GM21447 (cell line): ENCODE results near the gene MRPL32.
"Not testable (repeated sequence)": the region's sequence is repeated elsewhere in the genome, so short reads cannot be mapped to it uniquely, and the experiment has no call there.

Experiments
- ATAC-seq: cut with Tn5 transposase; IDR thresholded peaks from one replicate; pipeline ENCODE4 v1.9.1; 2021; ENCODE audit not compliant: unreplicated experiment

The MRPL32 gene

GRCh38 chr7:42931834-42932651 is at the start of gene MRPL32, which contains the start of gene PSMA2:
Gene MRPL32, plus strand, starts transcription at chr7:42932376. Its CDS starts 11 bp downstream, at chr7:42932387.
Gene PSMA2, minus strand, starts transcription at chr7:42932174. Its CDS starts 16 bp downstream, at chr7:42932158.
- peak; percentile 99 for ATAC-seq

GRCh38 chr7:42883950-42884349 is 48.2 kb upstream of the MRPL32 start:
- peak; percentile 45 for ATAC-seq

- not testable (repeated sequence) for ATAC-seq
Observed at GRCh38 chr7:42885183-42885582, 47.0 kb upstream of the MRPL32 start.

DNA sequence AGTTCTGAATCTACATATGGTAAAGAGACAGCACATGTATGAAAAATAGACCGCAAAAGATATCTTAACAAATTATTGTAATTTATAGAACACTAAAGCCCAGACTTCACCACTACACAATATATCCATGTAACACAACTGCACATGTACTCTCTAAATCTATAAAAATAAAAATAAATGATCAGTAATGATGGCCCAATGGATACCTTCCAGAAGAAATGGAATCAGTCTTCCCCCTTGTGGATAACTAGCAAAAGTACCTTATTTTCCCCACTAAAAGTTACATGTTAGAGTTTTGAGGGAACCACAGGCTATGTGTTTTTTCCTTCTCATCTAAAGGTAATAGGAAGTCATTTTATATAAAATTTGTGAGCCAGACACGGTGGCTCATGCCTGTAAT is 46.0 kb upstream of the MRPL32 start:
- no peak for ATAC-seq

- ATAC-seq, result no peak
Observed at GRCh38 chr7:42886893-42887505, 45.2 kb upstream of the MRPL32 start.

GRCh38 chr7:42893346-42894240 is 38.6 kb upstream of the MRPL32 start:
- ATAC-seq, result no peak

GRCh38 chr7:42900842-42901241 is 31.3 kb upstream of the MRPL32 start:
- ATAC-seq, result no peak

- no peak for ATAC-seq
Observed at GRCh38 chr7:42902331-42902730, 29.8 kb upstream of the MRPL32 start.

DNA sequence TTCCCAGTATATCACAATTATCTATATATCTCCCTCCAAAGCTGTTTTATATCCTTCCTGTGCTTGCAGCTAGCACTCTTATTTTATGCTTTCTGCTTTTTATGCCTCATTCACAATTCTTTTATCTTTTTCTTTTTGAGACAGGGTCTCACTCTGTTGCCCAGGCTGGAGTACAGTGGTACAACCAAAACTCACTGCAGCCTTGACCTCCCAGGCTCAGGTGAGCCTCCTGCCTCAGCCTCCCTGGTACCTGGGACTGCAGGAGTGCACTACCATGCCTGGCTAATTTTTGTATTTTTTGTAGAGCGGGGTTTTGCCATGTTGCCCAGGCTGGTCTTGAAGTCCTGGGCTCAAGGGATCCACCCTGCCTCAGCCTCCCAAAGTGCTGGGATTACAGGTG is 26.0 kb upstream of the MRPL32 start:
- no peak for ATAC-seq

DNA sequence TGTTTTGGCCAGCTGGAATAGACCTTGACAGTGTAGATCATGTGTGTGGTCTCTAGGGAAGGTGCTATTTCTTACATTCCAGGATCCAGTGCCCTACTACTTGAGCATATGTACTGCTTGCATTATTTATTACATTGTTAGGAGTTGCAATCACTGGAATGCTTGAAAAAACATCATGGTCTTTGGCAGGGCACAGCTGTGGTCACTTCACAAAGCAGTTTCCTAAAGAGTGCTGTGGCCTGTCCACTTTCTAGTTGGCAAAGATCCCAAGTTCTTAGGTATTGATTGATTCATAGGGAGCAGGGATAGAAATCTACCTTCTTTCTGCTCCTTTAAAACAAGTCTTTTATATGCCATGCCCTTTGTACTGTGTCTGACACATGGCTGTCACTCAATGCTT is 24.9 kb upstream of the MRPL32 start:
- ATAC-seq, result no peak

- ATAC-seq, result no peak
Observed at GRCh38 chr7:42910306-42910705, 21.9 kb upstream of the MRPL32 start.

DNA sequence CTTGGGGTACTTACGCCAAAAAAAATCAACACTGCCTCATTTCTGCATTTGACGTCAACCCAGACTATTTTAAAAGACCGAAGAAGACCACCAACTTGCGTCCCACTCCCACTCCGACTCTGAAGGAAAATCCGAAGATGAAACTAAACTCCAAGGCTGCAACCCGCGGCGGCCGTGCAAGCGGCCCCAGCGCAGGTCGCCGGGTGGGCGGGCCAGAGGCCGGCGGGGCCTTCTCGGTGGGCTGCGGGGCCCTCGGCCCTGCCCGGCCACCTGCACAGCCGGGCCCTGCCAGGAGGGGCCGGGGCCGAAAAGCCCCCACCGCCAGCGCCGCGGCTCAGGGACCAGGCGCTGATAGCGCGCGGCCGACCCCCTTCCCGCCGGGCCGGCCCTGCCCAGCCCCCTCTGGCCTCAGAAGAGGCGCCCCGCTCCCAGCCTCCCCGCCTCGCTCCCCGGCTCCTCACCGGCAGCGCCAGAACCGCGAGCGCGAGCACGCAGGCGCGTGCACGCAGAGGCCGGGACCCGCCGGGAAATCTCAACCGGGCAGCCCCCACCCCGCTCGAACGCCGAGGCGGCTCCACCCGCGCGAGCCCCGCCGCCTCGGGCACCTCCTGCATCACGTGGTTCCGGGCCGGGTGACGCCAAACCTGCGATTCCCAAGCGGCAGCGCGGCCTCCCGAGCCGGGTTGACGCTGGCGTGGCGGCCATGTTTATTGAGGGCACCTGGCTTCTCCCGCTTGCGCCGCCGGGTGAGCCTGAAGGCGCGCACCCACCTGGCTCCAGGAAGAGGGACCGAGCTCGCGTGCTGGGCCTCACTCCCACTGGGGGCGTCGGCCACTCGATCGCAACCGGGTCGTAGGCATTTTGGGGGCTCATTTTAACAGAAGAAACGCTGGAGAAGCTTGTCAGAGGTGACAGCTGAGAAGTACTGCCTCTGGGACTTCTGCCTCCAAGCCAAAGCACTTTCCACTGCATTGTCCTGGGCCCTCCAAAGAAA is 20.4 kb upstream of the MRPL32 start, which contains the start of gene C7orf25:
TSS of gene C7orf25 (minus strand) at position 617 of the 994 bp plus-strand sequence. CDS start 1,170 bp downstream, outside the sequence.
- ATAC-seq, result peak; percentile 93

DNA sequence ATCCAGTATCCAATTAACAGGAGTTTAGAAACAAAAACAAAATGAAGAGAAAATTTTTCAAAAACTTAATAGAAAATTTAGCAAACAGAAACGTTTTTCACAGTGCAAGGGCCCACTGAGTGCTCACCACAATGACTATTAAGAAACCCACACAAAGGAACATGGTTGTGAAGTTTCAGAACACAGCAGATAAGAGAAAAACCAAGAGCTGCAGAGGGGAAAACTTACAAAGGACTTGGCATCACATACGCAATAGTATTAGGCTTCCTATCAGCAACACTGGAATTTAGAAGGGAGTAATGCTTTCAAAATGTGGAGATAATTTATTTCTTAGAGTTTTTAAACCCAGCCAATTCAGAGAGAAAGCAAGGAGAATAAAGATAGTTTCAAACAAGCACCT is 18.6 kb upstream of the MRPL32 start:
- ATAC-seq, result no peak

- ATAC-seq, result no peak
Observed at GRCh38 chr7:42914009-42914408, 18.2 kb upstream of the MRPL32 start.

GRCh38 chr7:42914421-42915045 is 17.6 kb upstream of the MRPL32 start:
- no peak for ATAC-seq

DNA sequence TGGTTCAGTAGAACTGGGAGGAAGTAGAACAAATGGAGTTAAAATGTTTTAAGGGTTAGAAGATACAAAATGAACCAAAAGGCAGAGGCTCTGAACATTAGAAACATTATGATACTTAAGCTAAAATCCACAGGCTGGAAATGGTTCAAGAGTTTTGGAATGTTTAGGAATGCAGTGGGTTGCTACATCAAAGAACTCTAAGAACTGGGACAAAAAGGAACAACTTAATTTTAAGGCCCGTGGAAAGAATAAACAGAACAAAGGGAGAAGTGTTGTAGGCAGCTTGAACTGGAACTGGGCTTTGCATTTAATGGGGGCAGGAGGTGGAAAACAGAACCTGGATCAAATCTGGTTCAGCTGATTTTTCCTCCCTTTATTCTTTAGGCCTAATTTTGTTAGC is 16.8 kb upstream of the MRPL32 start:
- no peak for ATAC-seq

DNA sequence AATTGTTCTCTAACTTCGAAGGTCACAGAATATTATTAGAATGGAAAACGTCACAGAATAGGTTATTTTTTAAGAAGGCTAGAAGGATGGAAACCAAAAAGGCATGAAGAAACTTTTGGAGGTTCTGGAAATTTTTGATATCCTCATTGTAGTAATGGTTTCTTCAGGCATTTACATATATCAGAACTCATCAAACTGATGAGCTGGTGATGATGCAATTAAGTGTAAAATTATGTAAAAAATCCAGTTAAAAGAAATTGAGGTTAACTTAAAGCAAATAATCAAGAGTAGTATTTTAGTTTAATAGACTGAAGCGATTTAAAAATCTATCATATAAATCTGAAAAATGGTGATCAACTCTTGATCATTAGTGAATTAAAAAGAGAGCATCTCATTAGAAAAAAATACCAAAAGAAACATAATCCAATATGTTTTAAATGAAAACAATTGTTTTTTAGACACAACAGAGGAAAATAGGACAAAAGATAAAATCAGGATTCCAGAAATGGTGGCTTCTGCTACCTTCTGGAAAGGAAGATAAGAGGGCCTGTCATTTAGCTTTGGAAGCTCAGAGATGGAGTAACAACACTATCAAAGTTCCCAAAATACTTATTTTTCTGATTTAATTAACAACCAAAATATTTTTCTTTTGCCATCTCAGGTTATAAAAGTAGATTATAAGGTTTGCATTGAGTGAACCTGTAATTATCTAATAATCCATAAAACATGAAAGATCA is 10.0 kb upstream of the MRPL32 start:
- ATAC-seq, result no peak

DNA sequence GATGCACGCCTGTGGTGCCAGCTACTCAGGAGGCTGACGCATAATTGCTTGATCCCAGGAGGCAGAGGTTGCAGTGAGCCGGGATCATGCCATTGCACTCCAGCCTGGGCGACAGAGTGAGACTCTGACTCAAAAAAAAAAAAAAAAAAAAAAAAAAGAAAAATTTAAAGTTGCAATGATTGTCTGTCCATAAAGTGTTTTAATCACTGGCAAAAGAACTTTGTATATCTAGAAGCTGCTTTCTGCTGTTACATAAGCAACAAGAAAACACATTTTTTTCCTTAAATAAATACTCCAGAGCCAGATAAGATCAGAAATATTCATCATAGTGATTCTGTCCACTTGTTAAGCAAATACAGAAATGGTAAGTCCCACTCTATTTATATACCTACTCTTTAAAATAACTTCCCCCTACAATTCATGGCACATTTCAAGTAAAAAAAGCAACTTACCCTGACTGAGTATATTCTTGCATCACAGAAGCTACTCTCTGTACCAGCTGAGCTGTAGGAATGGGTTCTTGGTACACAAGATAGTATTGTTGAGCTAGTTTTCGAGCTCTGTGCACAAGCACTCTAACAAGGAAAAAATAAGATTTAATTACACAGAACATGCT is 7.8 kb upstream of the MRPL32 start:
- no peak for ATAC-seq
